Motor neuron (in vitro differentiated cells): ENCODE measurements around the gene MAN1A1. TPM values are rescaled to one million over a fixed set of nuclear protein-coding genes. Genes with fewer than 3 reads are reported as not detected.

Experiments
- ATAC-seq, 8 experiments: fragments of 200-7000 bp; cut with Tn5 transposase; replicated peaks in 6 of 8; 2 replicates each; pipeline ENCODE4 v1.8.0; 2021; ENCODE audit warnings: mild to moderate bottlenecking in 8 of 8, moderate library complexity in 8 of 8
- H3K27ac ChIP-seq, 2 donors: fragments of 250-450 bp; sonication (Bioruptor Pico); 2 replicates each; pipeline ENCODE4 v1.9.0; 2021; ENCODE audit warnings: antibody characterized with exemption in 2 of 2, mild to moderate bottlenecking in 2 of 2, moderate library complexity in 1 of 2
- H3K4me1 ChIP-seq, 2 donors: fragments of 250-450 bp; sonication (Bioruptor Pico); replicated peaks in 1 of 2; 2 replicates each; pipeline ENCODE4 v1.6.1; 2021; ENCODE audit warnings: antibody characterized with exemption in 2 of 2, mild to moderate bottlenecking in 2 of 2, moderate library complexity in 1 of 2
- H3K4me3 ChIP-seq, 5 donors: fragments of 250-450 bp; sonication (Bioruptor Pico); 2 replicates each; pipeline ENCODE4 v1.9.0; 2021; ENCODE audit warnings: antibody characterized with exemption in 5 of 5, mild to moderate bottlenecking in 5 of 5, moderate library complexity in 4 of 5
- WGBS, 10 experiments: fragments of 450-650 bp; shearing (Covaris generic); methylation state at CpG; one replicate each; pipeline ENCODE4 v1.0.0; 2022; 5-methylcytosine and 5-hydroxymethylcytosine counted together
- in situ Hi-C, 9 experiments: fragments of 400-800 bp; cut with MboI; loops; one replicate each; pipeline ENCODE4 v1.15.0; 2021; ENCODE audit warnings: low sequenced_read_pairs in 9 of 9, low pct_unique_long_range_greater_than_20kb in 2 of 9; ENCODE audit not compliant: unreplicated experiment in 9 of 9
- total RNA-seq, 8 experiments: library from RNA; unstranded; fragments of 300-600 nt; gene quantifications; 2 replicates each; pipeline versions ENCODE4 v1.2.3 to v1.2.4, GENCODE V29; 2022

Gene MAN1A1
- total RNA-seq, 8 experiments from 2014 or later: 0.73 to 32.9 (median 4.5) TPM

- ATAC-seq: no peak
- in situ Hi-C loops: loop anchor here in 1 of 9 experiments (25.0 kb wide), 1 partner anchor 384 kb away; no protein-coding TSS in a partner anchor
- H3K27ac ChIP-seq: no peak overlapping the region
- H3K4me1 ChIP-seq: no peaks in the 10 kb centered on the region
- H3K4me3 ChIP-seq: no peak overlapping the region
- 29 to 78% (median 45%) methylated on average over 1 to 4 of the region's 4 CpGs; no CpG with 5 or more reads in 2 of the 10 experiments for WGBS, 10 experiments
Measured at GRCh38 chr6:119353696-119354095, 4.1 kb upstream of the MAN1A1 start.

- in situ Hi-C loops: loop anchor here in 1 of 9 experiments (25.0 kb wide), 1 partner anchor 385 kb away; no protein-coding TSS in a partner anchor
- 43 to 100% (median 83%) methylated on average over 1 of the region's 1 CpG; no CpG with 5 or more reads in 1 of the 10 experiments for WGBS, 10 experiments
Measured at GRCh38 chr6:119352001-119352400, 2.4 kb upstream of the MAN1A1 start.

GRCh38 chr6:119350952-119351372, 1.4 kb upstream of the MAN1A1 start:
- Histone ChIP-seq H3K4me1 (peaks cover 4 to 13% of the 10 kb centered on the region in 2 donors), H3K27ac (no peak overlapping the region), H3K4me3 (peak overlapping the region in 3 of 5 donors; percentile 88 to 97 (median 90))
- ATAC-seq: no peak
- 0 to 38% (median 15%) methylated on average over 1 to 3 of the region's 3 CpGs for WGBS, 10 experiments
- in situ Hi-C loops: loop anchor here in 1 of 9 experiments (25.0 kb wide), 1 partner anchor 386 kb away; no protein-coding TSS in a partner anchor

More at GRCh38 chr6:119352001-119352400, 2.4 kb upstream of the MAN1A1 start:
- Histone ChIP-seq H3K4me1 (peaks cover 4 to 8% of the 10 kb centered on the region in 2 donors), H3K4me3 (no peak overlapping the region), H3K27ac (no peak overlapping the region)
- ATAC-seq: no peak

GRCh38 chr6:119350202-119350951, 816 bp upstream of the MAN1A1 start:
- peak in 3 of 8 experiments; percentile 0 to 4 (median 4) for ATAC-seq
- in situ Hi-C loops: loop anchor here in 1 of 9 experiments (25.0 kb wide), 1 partner anchor 387 kb away; no protein-coding TSS in a partner anchor
- peaks cover 4 to 13% of the 10 kb centered on the region in 2 donors for H3K4me1 ChIP-seq
- 0 to 7% (median 3%) methylated on average over 2 to 17 of the region's 24 CpGs for WGBS, 10 experiments
- peak overlapping the region in 1 of 2 donors; percentile 49 for H3K27ac ChIP-seq
- H3K4me3 ChIP-seq: peak overlapping the region; percentile 58 to 97 (median 88)

GRCh38 chr6:119348748-119349360, 707 bp downstream of the MAN1A1 start:
- WGBS, 10 experiments: 0% methylated on average over 1 to 16 of the region's 75 CpGs; no CpG with 5 or more reads in 7 of the 10 experiments
- H3K4me1 ChIP-seq: peaks cover 4 to 17% of the 10 kb centered on the region in 2 donors
- in situ Hi-C loops: loop anchor here in 2 of 9 experiments (10.0 to 25.0 kb wide), 2 partner anchors 194 to 212 kb away; no protein-coding TSS in a partner anchor
- peak overlapping the region; percentile 58 to 97 (median 88) for H3K4me3 ChIP-seq
- peak; percentile 1 to 23 (median 14) for ATAC-seq
- H3K27ac ChIP-seq: peak overlapping the region in 1 of 2 donors; percentile 45

GRCh38 chr6:119348096-119348747, 1.3 kb downstream of the MAN1A1 start:
- Histone ChIP-seq H3K4me1 (peaks cover 4 to 17% of the 10 kb centered on the region in 2 donors), H3K4me3 (peak overlapping the region; percentile 58 to 97 (median 88)), H3K27ac (peak overlapping the region in 1 of 2 donors; percentile 45)
- peak in 2 of 8 experiments; percentile 0 to 1 for ATAC-seq
- in situ Hi-C loops: loop anchor here in 2 of 9 experiments (10.0 to 25.0 kb wide), 2 partner anchors 193 to 211 kb away; no protein-coding TSS in a partner anchor
- 0 to 11% (median 3%) methylated on average over 3 to 14 of the region's 35 CpGs; no CpG with 5 or more reads in 3 of the 10 experiments for WGBS, 10 experiments

GRCh38 chr6:119347466-119348095, 2.0 kb downstream of the MAN1A1 start:
- Histone ChIP-seq H3K4me3 (peak overlapping the region; percentile 58 to 97 (median 88)), H3K4me1 (peaks cover 4 to 17% of the 10 kb centered on the region in 2 donors), H3K27ac (no peak overlapping the region)
- ATAC-seq: no peak
- in situ Hi-C loops: loop anchor here in 2 of 9 experiments (10.0 to 25.0 kb wide), 2 partner anchors 193 to 210 kb away; no protein-coding TSS in a partner anchor
- 0 to 21% (median 10%) methylated on average over 2 to 8 of the region's 16 CpGs for WGBS, 10 experiments

GRCh38 chr6:119346936-119347335, 2.6 kb downstream of the MAN1A1 start:
- in situ Hi-C loops: loop anchor here in 2 of 9 experiments (10.0 to 25.0 kb wide), 2 partner anchors 192 to 210 kb away; no protein-coding TSS in a partner anchor
- ATAC-seq: no peak
- WGBS, 10 experiments: 0 to 42% (median 30%) methylated on average over 1 of the region's 1 CpG; no CpG with 5 or more reads in 6 of the 10 experiments
- H3K4me1 ChIP-seq: peaks cover 4 to 17% of the 10 kb centered on the region in 2 donors
- no peak overlapping the region for H3K27ac ChIP-seq
- peak overlapping the region in 4 of 5 donors; percentile 10 to 90 (median 73) for H3K4me3 ChIP-seq

- Histone ChIP-seq H3K4me1 (peaks cover 4 to 17% of the 10 kb centered on the region in 2 donors), H3K27ac (no peak overlapping the region), H3K4me3 (peak overlapping the region in 4 of 5 donors; percentile 4 to 90 (median 49))
- in situ Hi-C loops: loop anchor here in 2 of 9 experiments (10.0 to 25.0 kb wide), 2 partner anchors 192 to 209 kb away; no protein-coding TSS in a partner anchor
- ATAC-seq: no peak
- WGBS, 10 experiments: 16 to 81% (median 46%) methylated on average over 3 to 8 of the region's 8 CpGs
Measured at GRCh38 chr6:119346450-119346849, 3.1 kb downstream of the MAN1A1 start.

GRCh38 chr6:119345114-119345513, 4.4 kb downstream of the MAN1A1 start:
- in situ Hi-C loops: loop anchor here in 2 of 9 experiments (10.0 to 25.0 kb wide), 2 partner anchors 190 to 208 kb away; no protein-coding TSS in a partner anchor
- WGBS, 10 experiments: 35 to 100% (median 78%) methylated on average over 1 to 2 of the region's 2 CpGs; no CpG with 5 or more reads in 6 of the 10 experiments
- H3K4me3 ChIP-seq: no peak overlapping the region
- no peak overlapping the region for H3K27ac ChIP-seq
- ATAC-seq: no peak
- peaks cover 4 to 17% of the 10 kb centered on the region in 2 donors for H3K4me1 ChIP-seq

GRCh38 chr6:119344306-119344705, 5.3 kb downstream of the MAN1A1 start:
- in situ Hi-C loops: loop anchor here in 2 of 9 experiments (10.0 to 25.0 kb wide), 2 partner anchors 190 to 207 kb away; no protein-coding TSS in a partner anchor
- 50 to 100% (median 72%) methylated on average over 1 of the region's 1 CpG; no CpG with 5 or more reads in 6 of the 10 experiments for WGBS, 10 experiments
- H3K4me3 ChIP-seq: no peak overlapping the region
- ATAC-seq: no peak
- peaks cover 4 to 17% of the 10 kb centered on the region in 2 donors for H3K4me1 ChIP-seq
- H3K27ac ChIP-seq: no peak overlapping the region
